ENCODE measurements around the gene HACD4.

Gene HACD4

GRCh38 chr9:21029661-21030060, 1.8 kb downstream of the HACD4 start:
- H3K9me3 Mint-ChIP-seq = no peaks in the 10 kb centered on the region
- no peak overlapping the region for H3K27ac Mint-ChIP-seq
- peaks cover 7% of the 10 kb centered on the region for H3K27me3 Mint-ChIP-seq (ENCODE audit: low read depth, poor library complexity)
- no peak for DNase-seq
- no peaks in the 10 kb centered on the region for H3K4me1 Mint-ChIP-seq
- no peak overlapping the region for H3K4me3 Mint-ChIP-seq
- TF ChIP-seq CTCF (IDR thresholded peaks at IDR 0.05) = no peak
- no peaks in the 10 kb centered on the region for H3K36me3 Mint-ChIP-seq (ENCODE audit: low read depth)

- Mint-ChIP-seq H3K36me3 (ENCODE audit: low read depth) (no peaks in the 10 kb centered on the region), H3K9me3 (no peaks in the 10 kb centered on the region), H3K27me3 (ENCODE audit: low read depth, poor library complexity) (peaks cover 5% of the 10 kb centered on the region), H3K4me1 (no peaks in the 10 kb centered on the region), H3K27ac (no peak overlapping the region), H3K4me3 (no peak overlapping the region)
- TF ChIP-seq CTCF (IDR thresholded peaks at IDR 0.05) = no peak
- no peak for DNase-seq
Measured at GRCh38 chr9:21028466-21028865, 3.0 kb downstream of the HACD4 start.

- H3K4me3 Mint-ChIP-seq = no peak overlapping the region
- no peak for DNase-seq
- H3K27me3 Mint-ChIP-seq (ENCODE audit: low read depth, poor library complexity) = peaks cover 1% of the 10 kb centered on the region
- H3K27ac Mint-ChIP-seq = no peak overlapping the region
- H3K9me3 Mint-ChIP-seq = peaks cover 4% of the 10 kb centered on the region
- H3K4me1 Mint-ChIP-seq = no peaks in the 10 kb centered on the region
- no peak for TF ChIP-seq CTCF (IDR thresholded peaks at IDR 0.05)
- peaks cover 2% of the 10 kb centered on the region for H3K36me3 Mint-ChIP-seq (ENCODE audit: low read depth)
Measured at GRCh38 chr9:21027295-21027694, 4.1 kb downstream of the HACD4 start.

GRCh38 chr9:21023861-21024260, 7.6 kb downstream of the HACD4 start:
- no peak for TF ChIP-seq CTCF (IDR thresholded peaks at IDR 0.05)
- Mint-ChIP-seq H3K27me3 (ENCODE audit: low read depth, poor library complexity) (no peaks in the 10 kb centered on the region), H3K4me1 (no peaks in the 10 kb centered on the region), H3K4me3 (no peak overlapping the region), H3K9me3 (peaks cover 27% of the 10 kb centered on the region), H3K27ac (no peak overlapping the region), H3K36me3 (ENCODE audit: low read depth) (peaks cover 27% of the 10 kb centered on the region)
- no peak for DNase-seq

- Mint-ChIP-seq H3K27me3 (ENCODE audit: low read depth, poor library complexity) (no peaks in the 10 kb centered on the region), H3K9me3 (peaks cover 27% of the 10 kb centered on the region), H3K4me3 (no peak overlapping the region), H3K27ac (no peak overlapping the region), H3K4me1 (no peaks in the 10 kb centered on the region), H3K36me3 (ENCODE audit: low read depth) (peaks cover 27% of the 10 kb centered on the region)
- DNase-seq = no peak
- no peak for TF ChIP-seq CTCF (IDR thresholded peaks at IDR 0.05)
Measured at GRCh38 chr9:21018177-21018576, 13.3 kb downstream of the HACD4 start.

GRCh38 chr9:21016701-21017491, 14.5 kb downstream of the HACD4 start:
- DNase-seq = no peak
- Mint-ChIP-seq H3K27me3 (ENCODE audit: low read depth, poor library complexity) (no peaks in the 10 kb centered on the region), H3K27ac (no peak overlapping the region), H3K4me3 (no peak overlapping the region), H3K9me3 (peaks cover 19% of the 10 kb centered on the region), H3K36me3 (ENCODE audit: low read depth) (peaks cover 27% of the 10 kb centered on the region), H3K4me1 (no peaks in the 10 kb centered on the region)
- TF ChIP-seq CTCF (IDR thresholded peaks at IDR 0.05) = no peak
